H1 (cell line): ENCODE data around the gene CNGA1. TPM values are rescaled to one million over a fixed set of nuclear protein-coding genes. Genes with fewer than 3 reads are reported as not detected.
"Not testable (repeated sequence)": the region's sequence is repeated elsewhere in the genome, so short reads cannot be mapped to it uniquely, and the experiment has no call there.

Experiments
- CTCF ChIA-PET: fragments of 300-600 bp; sonication (Branson Sonifier 250); formaldehyde crosslinking; loops from one replicate; lab custom pipeline; 2021; ENCODE audit not compliant: partially characterized antibody; lab: Charles Lee
- POLR2A ChIA-PET: fragments of 300-600 bp; sonication (Branson Sonifier 250); formaldehyde crosslinking; loops from one replicate; lab custom pipeline; 2021; ENCODE audit warnings: inconsistent platforms; ENCODE audit not compliant: partially characterized antibody; lab: Charles Lee
- DNase-seq, 2 experiments: peaks; one replicate each; pipeline versions ENCODE4 v3.0.0 to v3.0.0-alpha.2; 2010 to 2022; ENCODE audit warnings: low spot score in 2 of 2, low read depth in 1 of 2, mixed read lengths in 1 of 2
- FAIRE-seq: peaks from 2 replicates; lab custom pipeline; 2011; peaks lifted over from hg19 to GRCh38; lab: Jason Lieb, UNC
- H2AFZ ChIP-seq: 2 replicates; pipeline ENCODE4 v1.8.1; 2012; ENCODE audit warnings: low read length, inconsistent platforms
- H2AK5ac ChIP-seq: 2 replicates; pipeline ENCODE4 v1.6.1; 2013; ENCODE audit warnings: low read depth, low read length
- H2BK120ac ChIP-seq: replicated peaks from 2 replicates; pipeline ENCODE3; 2013; ENCODE audit warnings: low read depth, low read length, inconsistent platforms
- H2BK12ac ChIP-seq: 2 replicates; pipeline ENCODE4 v1.6.1; 2013; ENCODE audit warnings: low read depth, low read length
- H2BK15ac ChIP-seq: 2 replicates; pipeline ENCODE4 v1.6.1; 2013; ENCODE audit warnings: low read length
- H2BK20ac ChIP-seq: 2 replicates; pipeline ENCODE4 v1.6.1; 2013; ENCODE audit warnings: low read length
- H2BK5ac ChIP-seq: 2 replicates; pipeline ENCODE4 v1.6.1; 2013; ENCODE audit warnings: low read depth, low read length
- H3K14ac ChIP-seq: 2 replicates; pipeline ENCODE4 v1.6.1; 2013; ENCODE audit warnings: inconsistent platforms; ENCODE audit not compliant: insufficient read length
- H3K18ac ChIP-seq: 2 replicates; pipeline ENCODE4 v1.6.1; 2013; ENCODE audit warnings: low read length; ENCODE audit errors: extremely low read depth
- H3K23ac ChIP-seq: 2 replicates; pipeline ENCODE4 v1.6.1; 2013; ENCODE audit warnings: inconsistent platforms; ENCODE audit not compliant: insufficient read length
- H3K23me2 ChIP-seq: 2 replicates; pipeline ENCODE4 v1.6.1; 2013; ENCODE audit warnings: low read depth, low read length
- H3K27ac ChIP-seq: 2 replicates; pipeline ENCODE4 v1.6.1; 2011; ENCODE audit warnings: low read depth, low read length, inconsistent platforms
- H3K27me3 ChIP-seq, 4 experiments: replicated peaks in 1 of 4; 1 replicate in 1 of 4; 2 replicates in 3 of 4; pipeline versions ENCODE4 v1.6.1 to v1.8.1; 2011 to 2013; ENCODE audit warnings: low read length in 3 of 4, mild to moderate bottlenecking in 3 of 4, inconsistent platforms in 2 of 4, mixed read lengths in 2 of 4, moderate library complexity in 1 of 4; ENCODE audit not compliant: control insufficient read depth in 3 of 4, insufficient read depth in 3 of 4; ENCODE audit errors: extremely low read depth in 1 of 4
- H3K36me3 ChIP-seq, 4 experiments: 2 replicates each; pipeline versions ENCODE4 v1.6.1 to v1.8.1; 2011 to 2013; ENCODE audit warnings: mild to moderate bottlenecking in 4 of 4, low read length in 3 of 4, moderate library complexity in 2 of 4, control low read depth in 1 of 4, inconsistent platforms in 1 of 4; ENCODE audit not compliant: insufficient read depth in 4 of 4, control insufficient read depth in 2 of 4
- H3K4ac ChIP-seq: replicated peaks from 2 replicates; pipeline ENCODE3; 2013; ENCODE audit warnings: low read length, low read depth, mixed read lengths, inconsistent platforms; ENCODE audit not compliant: insufficient read length
- H3K4me1 ChIP-seq, 4 experiments: replicated peaks in 1 of 4; 1 replicate in 1 of 4; 2 replicates in 3 of 4; pipeline versions ENCODE4 v1.6.1 to v1.8.1; 2011 to 2013; ENCODE audit warnings: low read length in 3 of 4, inconsistent platforms in 2 of 4, mixed read lengths in 1 of 4; ENCODE audit not compliant: insufficient read depth in 4 of 4, control insufficient read depth in 3 of 4
- H3K4me2 ChIP-seq, 2 experiments: 2 replicates each; pipeline versions ENCODE4 v1.6.1 to v1.8.1; 2011 to 2013; ENCODE audit warnings: low read depth in 2 of 2, low read length in 2 of 2, control low read depth in 1 of 2, inconsistent platforms in 1 of 2, mild to moderate bottlenecking in 1 of 2; ENCODE audit not compliant: insufficient read depth in 1 of 2
- H3K4me3 ChIP-seq, 4 experiments: fragments of 200-600, 300-600 bp in 1 of 4; sonication (generic), shearing (Covaris generic), sonication (Bioruptor Twin) in 1 of 4; 2 replicates each; pipeline versions ENCODE4 v1.5.1 to v1.8.1; 2011 to 2016; ENCODE audit warnings: low read length in 4 of 4, low read depth in 3 of 4, control low read depth in 2 of 4, inconsistent platforms in 2 of 4, mild to moderate bottlenecking in 2 of 4, mixed read lengths in 1 of 4, moderate library complexity in 1 of 4; ENCODE audit not compliant: insufficient read depth in 2 of 4; ENCODE audit errors: extremely low read depth in 1 of 4
- H3K56ac ChIP-seq: replicated peaks from 2 replicates; pipeline ENCODE3; 2013; ENCODE audit warnings: low read depth, mild to moderate bottlenecking, mixed read lengths, low read length, inconsistent platforms; ENCODE audit not compliant: insufficient read length
- H3K79me1 ChIP-seq: 2 replicates; pipeline ENCODE4 v1.6.1; 2013; ENCODE audit warnings: low read depth, low read length, control low read depth
- H3K79me2 ChIP-seq, 2 experiments: 2 replicates each; pipeline versions ENCODE4 v1.6.1 to v1.8.1; 2012 to 2013; ENCODE audit warnings: low read length in 2 of 2, mild to moderate bottlenecking in 2 of 2, inconsistent platforms in 1 of 2; ENCODE audit not compliant: insufficient read depth in 2 of 2, control insufficient read depth in 1 of 2
- H3K9ac ChIP-seq, 4 experiments: replicated peaks in 1 of 4; 1 replicate in 1 of 4; 2 replicates in 3 of 4; pipeline versions ENCODE4 v1.6.1 to v1.8.1; 2011 to 2013; ENCODE audit warnings: low read depth in 3 of 4, low read length in 3 of 4, control low read depth in 2 of 4, mild to moderate bottlenecking in 2 of 4, moderate library complexity in 2 of 4, inconsistent platforms in 1 of 4; ENCODE audit errors: extremely low read depth in 1 of 4
- H3K9me3 ChIP-seq, 2 experiments: 2 replicates each; pipeline versions ENCODE4 v1.6.1 to v1.8.1; 2012 to 2013; ENCODE audit warnings: mild to moderate bottlenecking in 2 of 2, moderate library complexity in 2 of 2, control low read depth in 1 of 2, inconsistent platforms in 1 of 2, low read depth in 1 of 2, low read length in 1 of 2, mixed read lengths in 1 of 2; ENCODE audit not compliant: insufficient read depth in 2 of 2
- H4K20me1 ChIP-seq, 2 experiments: replicated peaks in 1 of 2; 2 replicates each; pipeline versions ENCODE3 to v1.8.1; 2011 to 2013; ENCODE audit warnings: inconsistent platforms in 2 of 2, low read length in 2 of 2, mild to moderate bottlenecking in 1 of 2; ENCODE audit not compliant: insufficient read depth in 2 of 2, control insufficient read depth in 1 of 2
- H4K5ac ChIP-seq: 2 replicates; pipeline ENCODE4 v1.6.1; 2013; ENCODE audit warnings: low read length, low read depth, mixed read lengths, inconsistent platforms; ENCODE audit not compliant: insufficient read length
- H4K8ac ChIP-seq: 2 replicates; pipeline ENCODE4 v1.8.0; 2013; ENCODE audit warnings: mild to moderate bottlenecking, moderate library complexity, low read length, inconsistent platforms; ENCODE audit not compliant: insufficient read depth; ENCODE audit errors: extremely low read depth
- H4K91ac ChIP-seq: replicated peaks from 2 replicates; pipeline ENCODE3; 2013; ENCODE audit warnings: low read length, mixed read lengths, inconsistent platforms; ENCODE audit not compliant: insufficient read length
- RAD21 ChIP-seq, 2 experiments: IDR thresholded peaks in 1 of 2; conservative IDR thresholded peaks in 1 of 2; 2 replicates each; pipeline ENCODE4 v1.6.1; 2011; ENCODE audit warnings: low read depth in 2 of 2, low read length in 2 of 2, improper control_type of control experiment in 1 of 2, inconsistent platforms in 1 of 2, mild to moderate bottlenecking in 1 of 2, moderate library complexity in 1 of 2
- WGBS, 2 experiments: shearing (Covaris generic) in 1 of 2; methylation state at CpG; one replicate each; pipeline versions ENCODE4 v1.1.6 to v1.1.7; 2013 to 2015; ENCODE audit warnings: low lambda C conversion rate in 2 of 2, mixed read lengths in 2 of 2, inconsistent platforms in 1 of 2, low coverage in 1 of 2, missing lambda C conversion rate in 1 of 2; ENCODE audit not compliant: insufficient replicate concordance in 2 of 2, insufficient coverage in 1 of 2, insufficient read length in 1 of 2; ENCODE audit errors: extremely low coverage in 1 of 2, missing lambda C conversion rate in 1 of 2; 5-methylcytosine and 5-hydroxymethylcytosine counted together
- polyA plus RNA-seq, 7 experiments: library from polyadenylated mRNA; depleted of rRNA in 3 of 7; stranded (reverse) in 5 of 7; unstranded in 2 of 7; fragments of >200 nt in 5 of 7; fragments of 200-250 nt in 2 of 7; gene quantifications; 1 replicate in 5 of 7; 2 replicates in 1 of 7; 4 replicates in 1 of 7; pipeline versions ENCODE4 v1.2.1 to v1.2.3, GENCODE V29; 2011 to 2013; ENCODE audit warnings: missing spikeins in 2 of 7, mixed read lengths in 2 of 7
- total RNA-seq: library from RNA; stranded (reverse); fragmentation: NEBNext Ultra II Directional; extraction: Animal tissue kit (Norgen Biotek cat#: 25700); gene quantifications from 2 replicates; pipeline ENCODE4 v1.2.1, GENCODE V29; 2021
- TF ChIP-seq, protein P1 (sequence below), 3 experiments: IDR thresholded peaks; 1 replicate in 2 of 3; 2 replicates in 1 of 3; pipeline versions ENCODE4 v1.5.1 to v1.6.1; 2011; ENCODE audit warnings: low read length in 3 of 3, mild to moderate bottlenecking in 3 of 3, inconsistent platforms in 2 of 3, low read depth in 1 of 3, moderate library complexity in 1 of 3; ENCODE audit not compliant: insufficient read depth in 1 of 3; ENCODE audit errors: control extremely low read depth in 1 of 3

CNGA1 gene
- total and polyA plus RNA-seq, 2 of the 8 experiments (the other 6 are each of a cell fraction or from before 2014, with no cell fraction given): 0.17 to 0.54 TPM

- CTCF ChIA-PET: interaction anchor here (0.8 to 3.3 kb wide), 8 partner anchors 14 to 131 kb away, joined by 3 to 21 read pairs (median 4); no protein-coding TSS in a partner anchor
Measured at GRCh38 chr4:48003568-48003967, 12.9 kb downstream of the CNGA1 start.

More at GRCh38 chr4:48003568-48003967, 12.9 kb downstream of the CNGA1 start:
- H3K4me3 ChIP-seq, H2AK5ac ChIP-seq, H3K79me2 ChIP-seq, H3K4ac ChIP-seq, H3K56ac ChIP-seq, H2BK12ac ChIP-seq, H2BK5ac ChIP-seq, H3K4me2 ChIP-seq, H3K27me3 ChIP-seq, H3K9ac ChIP-seq, H2BK20ac ChIP-seq, H4K91ac ChIP-seq, H3K36me3 ChIP-seq, H4K5ac ChIP-seq, H2BK15ac ChIP-seq, H4K20me1 ChIP-seq, H3K14ac ChIP-seq, H2AFZ ChIP-seq, H3K23ac ChIP-seq, H3K27ac ChIP-seq, H3K18ac ChIP-seq, H3K23me2 ChIP-seq, POLR2A ChIA-PET, H4K8ac ChIP-seq, H3K4me1 ChIP-seq, H2BK120ac ChIP-seq, H3K79me1 ChIP-seq: not testable (repeated sequence)
- WGBS, 2 experiments: 89% methylated on average over 2 of the region's 2 CpGs; no CpG with 5 or more reads in 1 of the 2 experiments
- peak in 1 of 2 experiments; percentile 55 for DNase-seq
- TF ChIP-seq, protein P1, sequence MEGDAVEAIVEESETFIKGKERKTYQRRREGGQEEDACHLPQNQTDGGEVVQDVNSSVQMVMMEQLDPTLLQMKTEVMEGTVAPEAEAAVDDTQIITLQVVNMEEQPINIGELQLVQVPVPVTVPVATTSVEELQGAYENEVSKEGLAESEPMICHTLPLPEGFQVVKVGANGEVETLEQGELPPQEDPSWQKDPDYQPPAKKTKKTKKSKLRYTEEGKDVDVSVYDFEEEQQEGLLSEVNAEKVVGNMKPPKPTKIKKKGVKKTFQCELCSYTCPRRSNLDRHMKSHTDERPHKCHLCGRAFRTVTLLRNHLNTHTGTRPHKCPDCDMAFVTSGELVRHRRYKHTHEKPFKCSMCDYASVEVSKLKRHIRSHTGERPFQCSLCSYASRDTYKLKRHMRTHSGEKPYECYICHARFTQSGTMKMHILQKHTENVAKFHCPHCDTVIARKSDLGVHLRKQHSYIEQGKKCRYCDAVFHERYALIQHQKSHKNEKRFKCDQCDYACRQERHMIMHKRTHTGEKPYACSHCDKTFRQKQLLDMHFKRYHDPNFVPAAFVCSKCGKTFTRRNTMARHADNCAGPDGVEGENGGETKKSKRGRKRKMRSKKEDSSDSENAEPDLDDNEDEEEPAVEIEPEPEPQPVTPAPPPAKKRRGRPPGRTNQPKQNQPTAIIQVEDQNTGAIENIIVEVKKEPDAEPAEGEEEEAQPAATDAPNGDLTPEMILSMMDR (IDR thresholded peaks at IDR 0.05; ENCODE audit: control extremely low read depth in 1 of 3, insufficient read depth in 1 of 3, low read depth in 1 of 3, low read length in 3 of 3): peak; percentile 37 to 47 (median 43)
- TF ChIP-seq RAD21 (IDR thresholded peaks at IDR 0.05 in 1 of 2, conservative IDR thresholded peaks at IDR 0.05 in 1 of 2; ENCODE audit: low read depth in 2 of 2, low read length in 2 of 2): peak; percentile 53 to 59
- peaks cover 22 to 42% of the 10 kb centered on the region in 2 experiments for H3K9me3 ChIP-seq
- peak; percentile 39 for FAIRE-seq
